Effector memory CD4-positive, alpha-beta T cell (primary cell): Measurements from ENCODE around the gene ENPEP.
"Not testable (repeated sequence)": the region's sequence is repeated elsewhere in the genome, so short reads cannot be mapped to it uniquely, and the experiment has no call there.

Source experiments
- DNase-seq, 3 donors: peaks; one replicate each; pipeline ENCODE4 v3.0.0-alpha.2; 2020
- H3K27ac ChIP-seq: 2 replicates; pipeline ENCODE4 v1.7.0; 2013; ENCODE audit warnings: mild to moderate bottlenecking, low read length, moderate library complexity; ENCODE audit not compliant: insufficient read depth, poor library complexity, severe bottlenecking
- H3K27me3 ChIP-seq: replicated peaks from 2 replicates; pipeline ENCODE4 v1.7.0; 2013; ENCODE audit warnings: mild to moderate bottlenecking, low read length; ENCODE audit not compliant: insufficient read depth, control insufficient read depth, poor library complexity, severe bottlenecking
- H3K36me3 ChIP-seq: 2 replicates; pipeline ENCODE4 v1.7.0; 2013; ENCODE audit warnings: mild to moderate bottlenecking, low read length, moderate library complexity; ENCODE audit not compliant: control insufficient read depth, insufficient read depth
- H3K4me1 ChIP-seq: 2 replicates; pipeline ENCODE4 v1.7.0; 2013; ENCODE audit warnings: low read length, mild to moderate bottlenecking; ENCODE audit not compliant: control insufficient read depth, insufficient read depth, poor library complexity, severe bottlenecking
- H3K4me3 ChIP-seq: 2 replicates; pipeline ENCODE4 v1.7.0; 2013; ENCODE audit warnings: low read length, low read depth, mild to moderate bottlenecking; ENCODE audit not compliant: insufficient read depth, poor library complexity, severe bottlenecking
- H3K9me3 ChIP-seq: 2 replicates; pipeline ENCODE4 v1.7.0; 2013; ENCODE audit warnings: mild to moderate bottlenecking, low read length, moderate library complexity; ENCODE audit not compliant: control insufficient read depth

The ENPEP gene

GRCh38 chr4:110540581-110540980, 64.6 kb downstream of the ENPEP start:
- peaks cover 5% of the 10 kb centered on the region for H3K27me3 ChIP-seq
- DNase-seq: no peak
- H3K36me3 ChIP-seq: no peaks in the 10 kb centered on the region
- H3K4me3 ChIP-seq: no peak overlapping the region
- no peaks in the 10 kb centered on the region for H3K9me3 ChIP-seq
- no peak overlapping the region for H3K27ac ChIP-seq
- H3K4me1 ChIP-seq: no peaks in the 10 kb centered on the region

- DNase-seq: no peak
- H3K36me3 ChIP-seq: no peaks in the 10 kb centered on the region
- no peak overlapping the region for H3K27ac ChIP-seq
- H3K4me3 ChIP-seq: no peak overlapping the region
- peaks cover 5% of the 10 kb centered on the region for H3K27me3 ChIP-seq
- H3K9me3 ChIP-seq: no peaks in the 10 kb centered on the region
- no peaks in the 10 kb centered on the region for H3K4me1 ChIP-seq
Measured at GRCh38 chr4:110540982-110541451, 65.1 kb downstream of the ENPEP start.

- no peak overlapping the region for H3K4me3 ChIP-seq
- H3K27ac ChIP-seq: no peak overlapping the region
- no peak for DNase-seq
- H3K36me3 ChIP-seq: no peaks in the 10 kb centered on the region
- H3K4me1 ChIP-seq: no peaks in the 10 kb centered on the region
- no peaks in the 10 kb centered on the region for H3K9me3 ChIP-seq
- no peaks in the 10 kb centered on the region for H3K27me3 ChIP-seq
Measured at GRCh38 chr4:110543577-110543976, 67.6 kb downstream of the ENPEP start.

GRCh38 chr4:110544594-110544993, 68.6 kb downstream of the ENPEP start:
- Histone ChIP-seq H3K36me3 (no peaks in the 10 kb centered on the region), H3K4me1 (no peaks in the 10 kb centered on the region), H3K27me3 (no peaks in the 10 kb centered on the region), H3K4me3 (no peak overlapping the region), H3K9me3 (no peaks in the 10 kb centered on the region), H3K27ac (no peak overlapping the region)
- no peak for DNase-seq

- H3K4me3 ChIP-seq: no peak overlapping the region
- no peaks in the 10 kb centered on the region for H3K4me1 ChIP-seq
- no peaks in the 10 kb centered on the region for H3K36me3 ChIP-seq
- H3K27me3 ChIP-seq: no peaks in the 10 kb centered on the region
- no peaks in the 10 kb centered on the region for H3K9me3 ChIP-seq
- no peak for DNase-seq
- no peak overlapping the region for H3K27ac ChIP-seq
Measured at GRCh38 chr4:110550260-110550659, 74.3 kb downstream of the ENPEP start.

GRCh38 chr4:110553197-110553596, 77.2 kb downstream of the ENPEP start:
- no peaks in the 10 kb centered on the region for H3K4me1 ChIP-seq
- no peaks in the 10 kb centered on the region for H3K36me3 ChIP-seq
- H3K27ac ChIP-seq: no peak overlapping the region
- H3K4me3 ChIP-seq: no peak overlapping the region
- H3K27me3 ChIP-seq: no peaks in the 10 kb centered on the region
- no peaks in the 10 kb centered on the region for H3K9me3 ChIP-seq
- no peak for DNase-seq

GRCh38 chr4:110567214-110567613, 91.3 kb downstream of the ENPEP start:
- Histone ChIP-seq H3K27me3 (no peaks in the 10 kb centered on the region), H3K9me3 (no peaks in the 10 kb centered on the region), H3K36me3 (no peaks in the 10 kb centered on the region), H3K4me3 (no peak overlapping the region), H3K27ac (no peak overlapping the region), H3K4me1 (no peaks in the 10 kb centered on the region)
- DNase-seq: no peak

GRCh38 chr4:110576696-110577095, 100.7 kb downstream of the ENPEP start:
- H3K4me1 ChIP-seq, H3K9me3 ChIP-seq, H3K36me3 ChIP-seq, DNase-seq, H3K4me3 ChIP-seq, H3K27me3 ChIP-seq, H3K27ac ChIP-seq: not testable (repeated sequence)

- DNase-seq: no peak
- Histone ChIP-seq H3K27me3 (no peaks in the 10 kb centered on the region), H3K4me3 (no peak overlapping the region), H3K9me3 (no peaks in the 10 kb centered on the region), H3K36me3 (no peaks in the 10 kb centered on the region), H3K27ac (no peak overlapping the region), H3K4me1 (no peaks in the 10 kb centered on the region)
Measured at GRCh38 chr4:110586131-110586850, 110.3 kb downstream of the ENPEP start.

- Histone ChIP-seq H3K4me3 (no peak overlapping the region), H3K27ac (no peak overlapping the region), H3K4me1 (no peaks in the 10 kb centered on the region), H3K27me3 (no peaks in the 10 kb centered on the region), H3K9me3 (no peaks in the 10 kb centered on the region), H3K36me3 (no peaks in the 10 kb centered on the region)
- DNase-seq: no peak
Measured at GRCh38 chr4:110587666-110588285, 111.8 kb downstream of the ENPEP start.
